ENCODE measurements around the gene GLRX. TPM values are rescaled to one million over a fixed set of nuclear protein-coding genes. Genes with fewer than 3 reads are reported as not detected.

The GLRX gene
- total and polyA plus RNA-seq, 10 of the 15 experiments (the other 5 are each of a cell fraction or from before 2014, with no cell fraction given), result 63.0 to 366 (median 186) TPM

DNA sequence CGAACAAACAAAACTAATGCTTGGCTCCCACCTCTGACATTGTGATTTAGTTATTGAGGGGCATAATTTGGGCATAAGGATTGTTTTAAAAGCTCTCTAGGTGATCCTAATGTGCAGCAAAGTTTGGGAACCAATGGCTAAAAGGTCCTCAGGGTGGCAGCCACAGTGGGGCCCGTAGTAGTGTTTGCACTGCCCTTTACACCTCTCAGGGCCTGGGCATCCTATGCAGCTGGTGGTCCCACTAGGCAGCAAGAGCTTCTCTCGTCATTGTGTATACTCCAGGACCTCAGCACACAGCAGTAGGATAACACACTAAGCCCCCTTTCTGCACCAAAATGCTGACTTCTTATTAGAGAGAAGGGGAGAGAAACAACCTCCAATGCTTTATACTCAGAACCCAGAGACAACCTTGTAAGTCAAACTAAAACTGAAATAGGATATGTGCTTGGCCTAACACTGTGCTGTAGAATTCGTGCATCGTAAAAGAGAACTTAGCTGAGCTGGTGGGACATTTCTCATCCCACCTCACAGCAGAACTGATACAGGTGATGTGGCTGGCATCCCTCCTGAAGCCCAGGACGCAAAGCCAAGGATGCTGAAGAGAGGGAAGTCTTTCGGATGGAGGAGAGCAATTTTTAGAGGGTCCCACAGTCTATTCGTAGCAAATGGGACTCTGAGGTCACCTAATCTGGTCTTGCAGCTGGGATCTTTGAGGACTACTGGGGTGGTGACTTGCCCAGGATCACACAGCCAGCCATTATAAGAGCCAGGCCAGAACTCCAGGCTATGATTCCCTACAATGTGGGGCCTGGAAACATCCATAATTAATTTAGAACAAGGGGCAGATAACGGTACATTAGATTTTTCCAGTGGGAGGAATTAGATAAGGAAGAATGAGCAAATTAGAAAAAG, 1.2 kb downstream of the GLRX start (continued):
- TF ChIP-seq NFXL1 (IDR thresholded peaks at IDR 0.05; ENCODE audit: borderline replicate concordance) (no peak), SMAD5 (IDR thresholded peaks at IDR 0.05; ENCODE audit: low read depth) (no peak), SMC3 (IDR thresholded peaks at IDR 0.05; ENCODE audit: borderline replicate concordance, low read length) (no peak), YY1 (IDR thresholded peaks at IDR 0.05; ENCODE audit: low read depth, low read length) (0 out of 2 replicates have a peak, but pooled peaks have one; percentile 3), DPF2 (IDR thresholded peaks at IDR 0.05) (no peak), FOXK2 (IDR thresholded peaks at IDR 0.05) (no peak), POLR2AphosphoS2 (IDR thresholded peaks at IDR 0.05; ENCODE audit: low read depth, low read length) (0 out of 2 replicates have a peak, but pooled peaks have one; percentile 2), TCF7 (IDR thresholded peaks at IDR 0.05; ENCODE audit: borderline replicate concordance) (no peak), POLR2AphosphoS5 (IDR thresholded peaks at IDR 0.05; ENCODE audit: low read length) (0 out of 2 replicates have a peak, but pooled peaks have one; percentile 7), ZSCAN29 (IDR thresholded peaks at IDR 0.05) (no peak), MYB (IDR thresholded peaks at IDR 0.05; ENCODE audit: borderline replicate concordance, low read depth, low read length) (no peak), MEF2A (IDR thresholded peaks at IDR 0.05; ENCODE audit: insufficient read depth, low read depth, low read length) (no peak), WRNIP1 (IDR thresholded peaks at IDR 0.05; ENCODE audit: borderline replicate concordance, low read depth, low read length) (0 out of 2 replicates have a peak, but pooled peaks have one; percentile 16), SP1 (IDR thresholded peaks at IDR 0.05; ENCODE audit: low read depth, low read length) (no peak), RBBP5 (conservative IDR thresholded peaks at IDR 0.05) (no peak), ETV6 (conservative IDR thresholded peaks at IDR 0.05 in 1 of 2, IDR thresholded peaks at IDR 0.05 in 1 of 2; ENCODE audit: borderline replicate concordance in 1 of 2, low read depth in 1 of 2) (no peak), ZNF207 (IDR thresholded peaks at IDR 0.05; ENCODE audit: borderline replicate concordance) (no peak), CEBPB (IDR thresholded peaks at IDR 0.05; ENCODE audit: borderline replicate concordance in 1 of 2, low read depth in 2 of 2, low read length in 2 of 2) (no peak), POU2F2 (IDR thresholded peaks at IDR 0.05; ENCODE audit: borderline replicate concordance, low read depth, low read length) (no peak)
- TF ChIP-seq, protein P1, sequence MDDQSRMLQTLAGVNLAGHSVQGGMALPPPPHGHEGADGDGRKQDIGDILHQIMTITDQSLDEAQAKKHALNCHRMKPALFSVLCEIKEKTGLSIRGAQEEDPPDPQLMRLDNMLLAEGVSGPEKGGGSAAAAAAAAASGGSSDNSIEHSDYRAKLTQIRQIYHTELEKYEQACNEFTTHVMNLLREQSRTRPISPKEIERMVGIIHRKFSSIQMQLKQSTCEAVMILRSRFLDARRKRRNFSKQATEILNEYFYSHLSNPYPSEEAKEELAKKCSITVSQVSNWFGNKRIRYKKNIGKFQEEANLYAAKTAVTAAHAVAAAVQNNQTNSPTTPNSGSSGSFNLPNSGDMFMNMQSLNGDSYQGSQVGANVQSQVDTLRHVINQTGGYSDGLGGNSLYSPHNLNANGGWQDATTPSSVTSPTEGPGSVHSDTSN (IDR thresholded peaks at IDR 0.05; ENCODE audit: insufficient replicate concordance, low read depth, low read length), result no peak
- TF ChIP-seq, protein P2, sequence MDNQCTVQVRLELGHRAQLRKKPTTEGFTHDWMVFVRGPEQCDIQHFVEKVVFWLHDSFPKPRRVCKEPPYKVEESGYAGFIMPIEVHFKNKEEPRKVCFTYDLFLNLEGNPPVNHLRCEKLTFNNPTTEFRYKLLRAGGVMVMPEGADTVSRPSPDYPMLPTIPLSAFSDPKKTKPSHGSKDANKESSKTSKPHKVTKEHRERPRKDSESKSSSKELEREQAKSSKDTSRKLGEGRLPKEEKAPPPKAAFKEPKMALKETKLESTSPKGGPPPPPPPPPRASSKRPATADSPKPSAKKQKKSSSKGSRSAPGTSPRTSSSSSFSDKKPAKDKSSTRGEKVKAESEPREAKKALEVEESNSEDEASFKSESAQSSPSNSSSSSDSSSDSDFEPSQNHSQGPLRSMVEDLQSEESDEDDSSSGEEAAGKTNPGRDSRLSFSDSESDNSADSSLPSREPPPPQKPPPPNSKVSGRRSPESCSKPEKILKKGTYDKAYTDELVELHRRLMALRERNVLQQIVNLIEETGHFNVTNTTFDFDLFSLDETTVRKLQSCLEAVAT (IDR thresholded peaks at IDR 0.05), result no peak
